Mesenchymal stem cell (in vitro differentiated cells and primary cell): Measurements from ENCODE around the gene LMOD2.
A peak's percentile ranks its signal among the peaks of the same experiment; 100 is the strongest.

Experiments
- DNase-seq: peaks from one replicate; pipeline ENCODE4 v3.0.0-alpha.2; 2013
- H2AFZ ChIP-seq: one replicate; pipeline ENCODE4 v1.6.1; 2013; ENCODE audit warnings: low read depth, mild to moderate bottlenecking, control low read depth, inconsistent platforms, low read length, moderate library complexity
- H2AK5ac ChIP-seq: 2 replicates; pipeline ENCODE4 v1.6.1; 2013; ENCODE audit warnings: low read length, moderate library complexity, mild to moderate bottlenecking, inconsistent platforms; ENCODE audit not compliant: severe bottlenecking
- H2BK120ac ChIP-seq: one replicate; pipeline ENCODE4 v1.6.1; 2013; ENCODE audit warnings: low read depth, mild to moderate bottlenecking, inconsistent platforms, low read length, moderate library complexity
- H2BK12ac ChIP-seq, 2 experiments: one replicate each; pipeline ENCODE4 v1.6.1; 2013; ENCODE audit warnings: inconsistent platforms in 2 of 2, low read length in 2 of 2, mild to moderate bottlenecking in 2 of 2, moderate library complexity in 2 of 2, control low read depth in 1 of 2
- H2BK15ac ChIP-seq: one replicate; pipeline ENCODE4 v1.6.1; 2013; ENCODE audit warnings: mild to moderate bottlenecking, low read depth, inconsistent platforms; ENCODE audit not compliant: poor library complexity, severe bottlenecking
- H2BK5ac ChIP-seq: 2 replicates; pipeline ENCODE4 v1.6.1; 2013; ENCODE audit warnings: low read depth, mild to moderate bottlenecking, low read length, control low read depth, inconsistent platforms; ENCODE audit not compliant: poor library complexity, severe bottlenecking
- H3K14ac ChIP-seq, 2 experiments: one replicate each; pipeline ENCODE4 v1.6.1; 2013; ENCODE audit warnings: inconsistent platforms in 2 of 2, low read length in 2 of 2, control low read depth in 1 of 2, mild to moderate bottlenecking in 1 of 2, moderate library complexity in 1 of 2
- H3K18ac ChIP-seq, 2 experiments: one replicate each; pipeline ENCODE4 v1.6.1; 2013; ENCODE audit warnings: inconsistent platforms in 2 of 2, low read length in 2 of 2, control low read depth in 1 of 2, low read depth in 1 of 2, mild to moderate bottlenecking in 1 of 2
- H3K23ac ChIP-seq, 2 experiments: one replicate each; pipeline ENCODE4 v1.6.1; 2013; ENCODE audit warnings: inconsistent platforms in 2 of 2, low read length in 2 of 2, mild to moderate bottlenecking in 2 of 2, moderate library complexity in 2 of 2, control low read depth in 1 of 2
- H3K27ac ChIP-seq: 2 replicates; pipeline ENCODE4 v1.5.1; 2013; ENCODE audit warnings: mild to moderate bottlenecking, moderate library complexity, low read length, control low read depth, inconsistent platforms; ENCODE audit not compliant: poor library complexity, severe bottlenecking
- H3K27me3 ChIP-seq, 2 experiments: 2 replicates each; pipeline versions ENCODE4 v1.6.1 to v1.7.0; 2013; ENCODE audit warnings: low read length in 2 of 2, mild to moderate bottlenecking in 2 of 2, moderate library complexity in 2 of 2, control low read depth in 1 of 2, inconsistent platforms in 1 of 2; ENCODE audit not compliant: control insufficient read depth in 1 of 2, insufficient read depth in 1 of 2
- H3K36me3 ChIP-seq, 2 experiments: 2 replicates each; pipeline versions ENCODE4 v1.6.1 to v1.7.0; 2013; ENCODE audit warnings: low read length in 2 of 2, control low read depth in 1 of 2, inconsistent platforms in 1 of 2, low read depth in 1 of 2, mild to moderate bottlenecking in 1 of 2; ENCODE audit not compliant: insufficient read depth in 2 of 2, control insufficient read depth in 1 of 2
- H3K4ac ChIP-seq, 2 experiments: one replicate each; pipeline ENCODE4 v1.6.1; 2013; ENCODE audit warnings: inconsistent platforms in 2 of 2, low read length in 2 of 2, mild to moderate bottlenecking in 2 of 2, moderate library complexity in 2 of 2, control low read depth in 1 of 2, low read depth in 1 of 2
- H3K4me1 ChIP-seq: 2 replicates; pipeline ENCODE4 v1.6.1; 2013; ENCODE audit warnings: low read depth, low read length, control low read depth; ENCODE audit not compliant: control insufficient read depth, insufficient read depth
- H3K4me2 ChIP-seq: 2 replicates; pipeline ENCODE4 v1.6.1; 2013; ENCODE audit warnings: low read length, mild to moderate bottlenecking, inconsistent platforms; ENCODE audit not compliant: poor library complexity, severe bottlenecking
- H3K4me3 ChIP-seq, 2 experiments: 2 replicates each; pipeline versions ENCODE4 v1.5.1 to v1.7.0; 2013; ENCODE audit warnings: low read length in 2 of 2, mild to moderate bottlenecking in 2 of 2, control low read depth in 1 of 2, low read depth in 1 of 2; ENCODE audit not compliant: insufficient read depth in 1 of 2
- H3K79me1 ChIP-seq: replicated peaks from 2 replicates; pipeline ENCODE4 v1.6.1; 2013; ENCODE audit warnings: mild to moderate bottlenecking, control low read depth, low read length, inconsistent platforms; ENCODE audit not compliant: poor library complexity, severe bottlenecking
- H3K9ac ChIP-seq: 2 replicates; pipeline ENCODE4 v1.7.0; 2013; ENCODE audit warnings: mild to moderate bottlenecking, low read length, moderate library complexity
- H3K9me3 ChIP-seq: 2 replicates; pipeline ENCODE4 v1.7.0; 2013; ENCODE audit warnings: mild to moderate bottlenecking, low read length; ENCODE audit not compliant: control insufficient read depth
- H4K8ac ChIP-seq: one replicate; pipeline ENCODE4 v1.6.1; 2013; ENCODE audit warnings: inconsistent platforms, mild to moderate bottlenecking, low read length, moderate library complexity
- H4K91ac ChIP-seq: one replicate; pipeline ENCODE4 v1.6.1; 2013; ENCODE audit warnings: mild to moderate bottlenecking, low read length, inconsistent platforms
- WGBS: methylation state at CpG from one replicate; pipeline ENCODE4 v1.1.7; 2013; ENCODE audit warnings: mixed read lengths; 5-methylcytosine and 5-hydroxymethylcytosine counted together

The LMOD2 gene

DNA sequence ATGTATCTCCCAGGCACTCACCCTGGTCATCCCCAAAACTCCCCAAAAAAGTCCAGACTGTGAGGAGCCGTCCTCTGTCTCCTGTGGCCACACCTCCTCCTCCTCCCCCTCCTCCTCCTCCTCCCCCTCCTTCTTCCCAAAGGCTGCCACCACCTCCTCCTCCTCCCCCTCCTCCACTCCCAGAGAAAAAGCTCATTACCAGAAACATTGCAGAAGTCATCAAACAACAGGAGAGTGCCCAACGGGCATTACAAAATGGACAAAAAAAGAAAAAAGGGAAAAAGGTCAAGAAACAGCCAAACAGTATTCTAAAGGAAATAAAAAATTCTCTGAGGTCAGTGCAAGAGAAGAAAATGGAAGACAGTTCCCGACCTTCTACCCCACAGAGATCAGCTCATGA is 7.1 kb downstream of the LMOD2 start:
- no peak overlapping the region for H2BK12ac ChIP-seq
- H2AFZ ChIP-seq: no peak overlapping the region
- H2BK15ac ChIP-seq: no peak overlapping the region
- H2BK5ac ChIP-seq: no peak overlapping the region
- no peaks in the 10 kb centered on the region for H3K4me1 ChIP-seq
- H3K36me3 ChIP-seq: no peaks in the 10 kb centered on the region
- no peak overlapping the region for H3K14ac ChIP-seq
- DNase-seq: no peak
- no peak overlapping the region for H4K8ac ChIP-seq
- H3K9ac ChIP-seq: no peak overlapping the region
- no peak overlapping the region for H3K23ac ChIP-seq
- H3K9me3 ChIP-seq: no peaks in the 10 kb centered on the region
- no peak overlapping the region for H3K4me2 ChIP-seq
- H3K18ac ChIP-seq: no peak overlapping the region
- 64% methylated on average over 2 of the region's 3 CpGs for WGBS
- H2BK120ac ChIP-seq: no peak overlapping the region
- H3K79me1 ChIP-seq: no peaks in the 10 kb centered on the region
- H3K4ac ChIP-seq: no peak overlapping the region
- H4K91ac ChIP-seq: no peak overlapping the region
- H3K27me3 ChIP-seq: no peaks in the 10 kb centered on the region
- no peak overlapping the region for H3K4me3 ChIP-seq
- no peak overlapping the region for H2AK5ac ChIP-seq
- H3K27ac ChIP-seq: no peak overlapping the region

DNA sequence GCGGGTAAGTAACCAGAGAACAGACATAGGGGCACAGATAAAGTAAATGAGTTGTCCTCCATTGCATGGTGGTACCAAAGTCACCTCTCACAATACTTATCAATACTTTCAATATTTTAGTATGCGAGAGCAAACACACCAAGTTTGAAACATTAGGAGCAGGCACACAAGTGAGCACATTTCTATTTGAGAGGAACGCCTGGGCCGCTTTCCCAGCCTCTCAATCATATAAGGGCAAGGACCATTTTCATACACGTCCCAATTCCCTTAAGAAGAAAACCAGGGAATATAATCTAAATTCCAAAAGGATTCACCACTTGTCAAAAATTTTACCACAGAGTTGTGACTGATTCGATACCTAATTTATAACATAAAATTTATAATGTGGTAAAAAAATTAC is 7.5 kb downstream of the LMOD2 start:
- H3K14ac ChIP-seq: no peak overlapping the region

GRCh38 chr7:123665157-123665556 is 9.5 kb downstream of the LMOD2 start:
- Histone ChIP-seq H3K27ac (no peak overlapping the region), H3K36me3 (no peaks in the 10 kb centered on the region), H4K8ac (no peak overlapping the region), H3K4me2 (no peak overlapping the region), H2BK120ac (no peak overlapping the region), H3K9me3 (no peaks in the 10 kb centered on the region), H3K4me3 (no peak overlapping the region), H3K79me1 (no peaks in the 10 kb centered on the region), H4K91ac (no peak overlapping the region), H2AFZ (no peak overlapping the region), H2BK15ac (no peak overlapping the region), H3K23ac (no peak overlapping the region), H2AK5ac (no peak overlapping the region), H3K4me1 (no peaks in the 10 kb centered on the region), H3K18ac (no peak overlapping the region), H2BK12ac (no peak overlapping the region), H2BK5ac (no peak overlapping the region), H3K14ac (no peak overlapping the region), H3K4ac (no peak overlapping the region), H3K27me3 (no peaks in the 10 kb centered on the region), H3K9ac (no peak overlapping the region)
- no peak for DNase-seq
- no CpG with 5 or more reads among the region's 2 CpGs for WGBS

More for the DNA sequence above, 7.5 kb downstream of the LMOD2 start:
- Histone ChIP-seq H3K4ac (no peak overlapping the region), H3K36me3 (no peaks in the 10 kb centered on the region), H3K23ac (no peak overlapping the region), H3K27me3 (no peaks in the 10 kb centered on the region), H4K91ac (no peak overlapping the region), H3K18ac (no peak overlapping the region), H4K8ac (no peak overlapping the region), H3K4me1 (no peaks in the 10 kb centered on the region), H2AK5ac (no peak overlapping the region), H3K4me2 (no peak overlapping the region), H2BK15ac (no peak overlapping the region), H3K27ac (no peak overlapping the region), H2BK120ac (no peak overlapping the region), H2AFZ (no peak overlapping the region), H3K9me3 (no peaks in the 10 kb centered on the region), H2BK12ac (no peak overlapping the region), H3K4me3 (no peak overlapping the region), H3K9ac (no peak overlapping the region), H3K79me1 (no peaks in the 10 kb centered on the region), H2BK5ac (no peak overlapping the region)
- no peak for DNase-seq
- WGBS: 97% methylated on average over 5 of the region's 6 CpGs

DNA sequence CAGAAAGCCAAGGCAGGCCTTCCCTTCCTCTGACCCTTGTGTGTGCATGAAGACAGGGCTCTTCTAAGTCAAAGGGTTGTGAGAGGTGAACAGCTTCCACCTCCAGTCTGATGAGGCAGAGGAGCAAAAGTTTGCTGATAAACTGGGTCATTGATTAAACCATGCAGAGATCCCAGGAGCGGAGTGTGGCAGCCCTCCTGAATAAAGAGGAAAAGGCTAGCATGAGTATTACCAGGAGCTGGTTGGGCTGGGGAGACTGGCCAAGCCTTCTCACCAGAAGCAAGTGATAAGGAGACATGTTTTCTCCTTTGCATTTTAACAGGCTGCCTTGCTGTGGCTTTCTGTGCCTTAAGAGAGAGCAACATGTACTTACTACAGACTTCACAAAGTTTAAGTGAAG is 10.2 kb downstream of the LMOD2 start:
- no peak overlapping the region for H2AK5ac ChIP-seq
- H3K4me1 ChIP-seq: no peaks in the 10 kb centered on the region
- no peak overlapping the region for H3K27ac ChIP-seq
- no peak overlapping the region for H3K4me3 ChIP-seq
- no peaks in the 10 kb centered on the region for H3K27me3 ChIP-seq
- H3K14ac ChIP-seq: no peak overlapping the region
- DNase-seq: no peak
- H3K9ac ChIP-seq: no peak overlapping the region
- H3K4me2 ChIP-seq: no peak overlapping the region
- 71% methylated on average over 1 of the region's 1 CpG for WGBS
- H4K8ac ChIP-seq: no peak overlapping the region
- H2BK15ac ChIP-seq: no peak overlapping the region
- H4K91ac ChIP-seq: no peak overlapping the region
- H2BK12ac ChIP-seq: no peak overlapping the region
- H3K4ac ChIP-seq: no peak overlapping the region
- H2BK120ac ChIP-seq: no peak overlapping the region
- no peaks in the 10 kb centered on the region for H3K36me3 ChIP-seq
- no peaks in the 10 kb centered on the region for H3K79me1 ChIP-seq
- H2BK5ac ChIP-seq: no peak overlapping the region
- H3K23ac ChIP-seq: no peak overlapping the region
- H2AFZ ChIP-seq: peak overlapping the region; percentile 43
- H3K9me3 ChIP-seq: no peaks in the 10 kb centered on the region
- no peak overlapping the region for H3K18ac ChIP-seq
